ACHN (cell line): ENCODE results near the gene POU3F1.

Experiments
- DNase-seq: peaks from one replicate; pipeline ENCODE4 v3.0.0-alpha.2; 2015
- in situ Hi-C: cut with HindIII; loops from 2 replicates; pipeline ENCODE4 v1.10.0; 2017; ENCODE audit warnings: low sequenced_read_pairs, low pct_ligation_motif_present, low pct_unique_long_range_greater_than_20kb

The POU3F1 gene

DNA sequence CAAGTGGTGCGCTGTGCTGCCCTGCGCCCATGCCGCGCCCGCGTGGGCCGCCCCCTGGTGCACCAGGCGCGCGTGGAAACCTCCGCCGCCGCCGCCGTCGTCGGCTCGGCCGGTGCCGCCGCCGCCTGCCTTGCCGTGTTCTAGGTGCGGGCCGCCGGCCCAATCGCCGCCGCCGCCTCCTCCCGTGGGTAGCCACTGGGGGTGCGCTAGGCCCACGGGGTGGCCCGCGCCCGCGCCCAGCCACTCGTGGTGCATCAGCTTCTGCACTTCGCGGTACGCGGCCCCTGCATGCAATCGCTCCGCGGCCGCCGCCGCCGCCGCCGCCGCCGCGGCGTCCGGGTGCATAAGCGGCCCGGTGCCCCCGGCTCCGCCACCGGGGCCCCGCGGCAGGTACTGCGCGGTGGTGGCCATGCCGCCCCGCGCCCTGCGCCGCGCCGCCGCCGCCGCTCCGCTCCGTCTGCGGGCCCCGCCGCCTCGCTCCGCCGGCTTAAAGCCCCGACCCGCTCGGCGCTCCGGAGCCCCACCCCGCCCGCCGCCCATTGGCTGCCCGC is at the start of gene POU3F1:
Gene POU3F1 (minus strand): TSS at position 461 of the 551 bp plus-strand sequence. CDS start 50 bp downstream, at position 411.
- in situ Hi-C loops, result loop anchor here (25.0 kb wide), 1 partner anchor 766 kb away; no protein-coding TSS in a partner anchor
- DNase-seq, result no peak

DNA sequence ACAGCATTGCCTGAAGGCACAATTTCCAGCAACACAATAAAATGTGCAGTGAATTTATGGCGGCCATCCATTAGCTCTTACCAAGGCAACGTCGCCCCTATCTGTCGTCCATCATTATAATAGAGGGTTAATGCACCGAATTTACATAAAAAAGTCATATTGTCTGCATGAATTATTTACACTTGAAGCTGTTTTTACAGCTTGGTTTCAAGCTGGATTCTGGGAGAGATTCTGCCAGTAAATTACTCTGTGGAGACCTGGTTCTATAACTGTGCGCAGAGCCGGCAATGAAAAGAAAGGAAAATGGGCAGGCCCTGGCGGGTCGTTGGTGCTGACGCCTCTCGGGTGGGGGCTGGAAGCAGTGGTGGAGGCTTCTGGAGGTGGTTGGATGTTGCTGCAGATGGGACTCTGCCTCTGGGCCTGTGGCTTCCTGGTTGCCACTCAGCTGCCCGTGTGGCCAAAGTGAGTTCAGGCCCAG is 48.9 kb upstream of the POU3F1 start:
- in situ Hi-C loops, result no loop called here
- DNase-seq, result no peak

- DNase-seq, result no peak
- in situ Hi-C loops, result no loop called here
Observed at GRCh38 chr1:38094711-38095290, 48.2 kb upstream of the POU3F1 start.

DNA sequence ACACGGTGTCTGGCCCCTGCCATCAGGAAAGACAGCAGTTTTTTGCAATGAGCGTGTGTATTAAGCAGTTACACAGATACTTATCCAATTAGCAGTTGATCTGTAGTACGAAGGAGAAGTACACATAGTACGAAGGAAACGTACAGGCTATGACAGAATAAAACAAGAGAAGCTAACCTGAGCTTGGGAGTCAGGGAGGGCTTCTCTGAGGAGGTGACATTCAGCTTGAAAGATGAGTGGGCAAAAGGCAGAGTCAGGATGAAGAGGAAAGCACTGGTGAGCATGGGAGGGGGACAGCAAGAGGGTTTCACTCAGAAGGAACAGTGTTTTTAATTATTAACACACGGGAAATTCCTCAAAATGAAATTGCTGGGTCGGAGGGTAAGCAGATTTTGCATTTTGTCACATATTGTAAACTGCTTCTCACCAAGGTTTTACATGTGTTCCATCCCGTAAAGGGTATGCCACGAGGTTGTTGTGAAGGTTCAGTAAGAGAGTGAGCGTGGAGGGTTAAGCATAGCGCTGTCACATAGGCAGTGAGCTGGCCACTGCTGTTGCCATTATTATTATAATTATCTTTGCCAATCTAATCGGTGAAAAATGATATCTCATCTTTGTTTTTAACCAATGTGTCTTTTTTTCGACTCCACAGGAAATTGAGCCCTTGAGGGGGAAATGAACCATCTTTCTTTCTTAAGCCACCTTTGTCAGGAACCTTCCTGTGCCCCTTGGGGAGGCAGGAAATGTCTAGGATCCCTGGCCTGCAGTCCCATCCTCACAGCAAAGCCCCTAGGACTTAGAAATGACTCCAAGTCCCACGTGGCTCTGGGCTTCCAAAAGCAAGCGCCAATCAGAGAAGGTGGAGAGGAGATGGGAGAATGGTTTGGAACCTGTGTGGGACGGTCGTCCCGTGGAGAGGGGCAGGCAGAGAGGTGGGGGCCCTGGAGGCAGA is 47.3 kb upstream of the POU3F1 start:
- in situ Hi-C loops, result no loop called here
- no peak for DNase-seq

GRCh38 chr1:38092256-38092655 is 45.7 kb upstream of the POU3F1 start:
- DNase-seq, result no peak
- in situ Hi-C loops, result no loop called here

GRCh38 chr1:38090796-38091195 is 44.2 kb upstream of the POU3F1 start:
- no peak for DNase-seq
- in situ Hi-C loops, result no loop called here

DNA sequence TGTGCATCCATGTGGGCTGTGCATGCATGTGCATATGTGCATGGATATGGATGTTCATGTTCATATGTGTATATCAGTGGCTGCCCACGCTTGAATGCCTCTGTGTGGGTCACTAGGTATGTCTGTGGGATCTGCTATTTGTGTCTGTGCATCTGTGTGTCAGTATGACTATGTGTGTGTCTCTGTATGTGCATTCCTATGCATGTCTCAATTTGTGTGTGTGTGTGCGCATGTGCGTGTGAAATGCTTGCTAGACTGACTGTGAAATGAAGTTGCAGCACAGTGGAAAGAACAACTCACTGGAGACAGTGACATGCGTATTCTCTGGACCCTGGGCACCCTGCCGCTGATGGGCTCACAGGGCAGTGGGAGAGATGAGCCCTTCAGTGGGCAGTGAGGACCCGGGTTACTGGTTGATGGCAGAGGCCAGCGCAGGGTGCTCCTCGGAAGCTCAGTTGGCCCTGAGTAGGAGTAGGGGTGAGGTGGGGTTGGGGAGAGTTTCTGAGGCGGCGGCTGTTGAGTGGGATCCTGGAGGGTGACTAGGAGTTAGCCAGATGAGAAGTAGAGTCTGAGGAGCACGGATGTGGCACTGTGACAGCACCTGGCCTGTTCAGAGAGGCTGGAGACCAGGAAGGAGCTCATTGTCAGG is 43.2 kb upstream of the POU3F1 start:
- DNase-seq, result no peak
- in situ Hi-C loops, result no loop called here

GRCh38 chr1:38088791-38089190 is 42.2 kb upstream of the POU3F1 start:
- DNase-seq, result no peak
- in situ Hi-C loops, result no loop called here

DNA sequence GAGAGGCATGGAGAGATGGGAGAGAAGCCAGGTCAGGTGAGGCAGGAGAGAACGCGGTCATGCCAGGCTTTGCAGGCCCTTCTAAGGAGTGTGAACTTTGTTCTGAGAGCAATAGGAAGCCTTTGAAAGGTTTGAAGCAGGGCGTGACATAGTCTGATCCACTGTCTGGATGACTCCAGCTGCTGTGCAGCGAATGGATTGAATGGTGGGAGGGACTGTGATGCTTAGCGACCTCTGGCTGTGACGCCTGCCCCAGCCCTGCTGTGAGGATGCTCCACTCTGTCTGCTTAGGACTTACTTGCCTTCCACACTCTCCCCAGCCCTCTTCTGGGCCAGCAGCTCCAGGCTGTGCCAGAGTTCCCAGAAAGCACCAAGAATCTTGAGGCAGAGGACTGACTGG is 41.8 kb upstream of the POU3F1 start:
- in situ Hi-C loops, result no loop called here
- DNase-seq, result no peak

DNA sequence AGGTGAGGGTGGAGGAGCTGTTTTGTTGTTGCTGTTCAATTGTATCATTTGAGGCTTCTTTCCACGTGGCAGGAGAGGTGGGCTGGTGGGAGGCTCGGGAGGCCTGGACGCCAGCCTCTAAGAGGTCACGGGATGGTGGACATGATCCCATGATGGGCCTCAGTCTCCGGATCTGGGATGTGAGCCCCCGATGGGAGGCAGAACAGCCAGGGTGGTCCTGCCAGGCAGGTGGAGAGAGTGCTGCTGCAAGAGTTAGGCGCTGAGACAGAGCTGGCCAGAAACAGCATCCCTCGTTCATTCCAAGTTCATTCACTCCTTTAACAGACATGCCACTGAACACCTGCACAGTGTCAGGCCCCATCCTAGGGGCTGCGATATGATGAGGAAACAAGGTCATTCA is 41.1 kb upstream of the POU3F1 start:
- no peak for DNase-seq
- in situ Hi-C loops, result no loop called here

DNA sequence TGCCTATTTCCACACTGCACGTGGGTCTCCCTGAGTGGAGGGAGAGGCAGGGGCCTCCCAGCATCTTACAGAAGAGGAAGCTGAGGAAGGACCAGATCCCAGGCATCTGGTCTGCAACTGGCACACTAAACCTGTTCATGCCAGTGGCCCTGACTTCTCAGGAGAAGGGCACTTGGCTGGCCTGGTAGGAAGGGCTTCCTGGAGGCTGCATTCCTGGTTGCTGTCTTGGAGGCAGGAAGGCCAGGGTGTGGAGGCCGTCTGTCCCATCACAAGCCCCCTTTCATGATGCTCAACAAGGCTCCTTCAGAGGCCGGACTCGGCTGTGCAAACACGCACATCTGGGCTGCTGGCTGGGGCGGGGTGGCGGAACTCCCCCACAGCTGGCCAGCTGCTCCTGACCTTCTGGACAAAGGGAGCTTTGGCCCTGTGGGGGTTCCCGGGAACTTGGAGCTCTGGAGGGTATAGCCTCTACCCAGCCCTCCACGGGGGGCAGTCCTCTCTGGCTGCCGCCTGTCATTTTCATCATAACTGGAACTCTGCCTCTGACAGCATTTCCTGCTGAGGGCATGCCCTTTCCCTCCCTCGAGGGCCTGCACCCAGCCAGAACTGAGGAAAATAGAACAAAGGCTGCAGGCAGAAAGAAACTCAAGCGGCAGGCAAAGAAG is 39.2 kb upstream of the POU3F1 start:
- DNase-seq, result no peak

GRCh38 chr1:38084700-38085099 is 38.1 kb upstream of the POU3F1 start:
- DNase-seq, result no peak
- in situ Hi-C loops, result no loop called here

More for the DNA sequence above, 39.2 kb upstream of the POU3F1 start:
- in situ Hi-C loops, result no loop called here

GRCh38 chr1:38084113-38084512 is 37.5 kb upstream of the POU3F1 start:
- no peak for DNase-seq
- in situ Hi-C loops, result no loop called here

DNA sequence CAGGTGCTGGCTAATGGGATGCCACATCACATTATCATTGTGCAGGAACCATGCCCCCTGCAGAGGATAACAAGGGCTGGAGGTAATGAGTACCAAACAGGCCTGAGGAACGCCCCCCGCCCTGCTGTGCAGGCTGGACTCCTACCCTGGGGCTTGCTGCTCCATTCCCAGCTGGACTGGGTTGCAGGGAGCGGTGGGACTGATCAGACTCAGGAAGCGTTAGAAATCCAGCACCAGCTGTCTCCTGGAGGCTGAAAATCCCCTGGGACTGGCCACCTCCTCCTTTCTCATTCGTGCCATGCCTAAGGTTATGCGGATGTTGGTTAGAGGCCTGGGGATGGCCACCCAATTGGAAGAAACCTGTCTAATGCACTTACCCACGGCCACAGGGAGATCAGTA is 36.9 kb upstream of the POU3F1 start:
- no peak for DNase-seq
- in situ Hi-C loops, result no loop called here

- DNase-seq, result no peak
Observed at GRCh38 chr1:38082769-38083263, 36.2 kb upstream of the POU3F1 start.

DNA sequence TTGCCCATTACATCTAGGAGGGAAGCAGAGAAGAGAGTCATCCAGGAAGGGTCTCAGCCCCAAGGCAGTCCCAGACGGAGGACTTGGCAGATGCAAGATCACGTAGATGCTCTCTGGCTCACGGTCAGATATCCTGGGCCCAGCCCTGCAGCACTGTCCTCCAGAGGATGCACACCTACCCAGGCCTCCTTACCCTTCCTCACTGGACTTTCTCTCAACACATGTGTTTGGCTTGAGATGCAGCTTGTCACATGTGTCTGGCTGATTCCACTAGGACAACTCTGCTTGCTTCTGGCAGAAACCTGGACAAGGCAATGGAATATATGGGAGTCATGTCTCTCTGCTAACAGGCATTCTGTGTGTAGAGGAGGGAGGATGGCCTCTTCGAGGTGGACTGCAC is 32.4 kb upstream of the POU3F1 start:
- DNase-seq, result no peak
- in situ Hi-C loops, result no loop called here

More at GRCh38 chr1:38082769-38083263, 36.2 kb upstream of the POU3F1 start:
- in situ Hi-C loops, result no loop called here

- no peak for DNase-seq
- in situ Hi-C loops, result no loop called here
Observed at GRCh38 chr1:38077523-38078147, 31.0 kb upstream of the POU3F1 start.

- in situ Hi-C loops, result no loop called here
- no peak for DNase-seq
Observed at GRCh38 chr1:38076455-38076854, 29.9 kb upstream of the POU3F1 start.
